Stimulated activated effector memory CD8-positive, alpha-beta T cell treated with anti-CD3 and anti-CD28 coated beads, Interleukin-12 subunit alpha, Interleukin-12 subunit beta, amount 100 ng/mL, for 72 hours (primary cell): ENCODE measurements around the gene SYNJ1.
"Not testable (repeated sequence)": the region's sequence is repeated elsewhere in the genome, so short reads cannot be mapped to it uniquely, and the experiment has no call there.

Experiments used
- ATAC-seq: fragments of 150-1000 bp; cut with Tn5 transposase; 2 replicates; pipeline ENCODE4 v1.10.0; 2021
- DNase-seq, 2 donors: peaks; one replicate each; pipeline ENCODE4 v3.0.0; 2021 to 2022; ENCODE audit warnings: low spot score in 2 of 2
- H3K27ac Mint-ChIP-seq: one replicate; pipeline ENCODE4 v1.8.0; 2022; ENCODE audit warnings: mild to moderate bottlenecking, mixed read lengths
- H3K36me3 Mint-ChIP-seq: one replicate; pipeline ENCODE4 v1.8.0; 2022; ENCODE audit warnings: mild to moderate bottlenecking, mixed read lengths
- H3K4me1 Mint-ChIP-seq: one replicate; pipeline ENCODE4 v1.8.0; 2022; ENCODE audit warnings: mixed read lengths
- H3K4me3 Mint-ChIP-seq: one replicate; pipeline ENCODE4 v1.8.0; 2022; ENCODE audit warnings: mild to moderate bottlenecking, mixed read lengths
- H3K9me3 Mint-ChIP-seq: one replicate; pipeline ENCODE4 v1.8.0; 2022; ENCODE audit warnings: mixed read lengths

SYNJ1 gene

GRCh38 chr21:32682696-32683474 is 44.9 kb downstream of the SYNJ1 start:
- Mint-ChIP-seq H3K4me3 (no peak overlapping the region), H3K27ac (no peak overlapping the region), H3K9me3 (no peaks in the 10 kb centered on the region), H3K4me1 (no peaks in the 10 kb centered on the region), H3K36me3 (peaks cover 80% of the 10 kb centered on the region)
- DNase-seq (no peak), ATAC-seq (no peak)

- H3K36me3 Mint-ChIP-seq = peaks cover 83% of the 10 kb centered on the region
- H3K27ac Mint-ChIP-seq = no peak overlapping the region
- H3K4me1 Mint-ChIP-seq = no peaks in the 10 kb centered on the region
- DNase-seq (no peak), ATAC-seq (no peak)
- H3K4me3 Mint-ChIP-seq = no peak overlapping the region
- H3K9me3 Mint-ChIP-seq = no peaks in the 10 kb centered on the region
These were observed 53.1 kb downstream of the SYNJ1 start for GRCh38 chr21:32674731-32675130.

- Mint-ChIP-seq H3K4me3 (no peak overlapping the region), H3K27ac (no peak overlapping the region), H3K4me1 (no peaks in the 10 kb centered on the region), H3K36me3 (peaks cover 81% of the 10 kb centered on the region), H3K9me3 (no peaks in the 10 kb centered on the region)
- no peak for DNase-seq
- ATAC-seq = no peak
These were observed 53.8 kb downstream of the SYNJ1 start for GRCh38 chr21:32674038-32674437.

- no peaks in the 10 kb centered on the region for H3K9me3 Mint-ChIP-seq
- no peaks in the 10 kb centered on the region for H3K4me1 Mint-ChIP-seq
- no peak overlapping the region for H3K4me3 Mint-ChIP-seq
- no peak overlapping the region for H3K27ac Mint-ChIP-seq
- no peak for ATAC-seq
- no peak for DNase-seq
- H3K36me3 Mint-ChIP-seq = peaks cover 72% of the 10 kb centered on the region
These were observed 61.6 kb downstream of the SYNJ1 start for GRCh38 chr21:32666258-32666657.

- not testable (repeated sequence) for H3K4me1 Mint-ChIP-seq, ATAC-seq, H3K27ac Mint-ChIP-seq, H3K9me3 Mint-ChIP-seq, DNase-seq, H3K4me3 Mint-ChIP-seq
- peaks cover 60% of the 10 kb centered on the region for H3K36me3 Mint-ChIP-seq
These were observed 63.7 kb downstream of the SYNJ1 start for GRCh38 chr21:32664095-32664494.

GRCh38 chr21:32661981-32662380 is 65.8 kb downstream of the SYNJ1 start:
- H3K4me3 Mint-ChIP-seq, H3K27ac Mint-ChIP-seq, H3K4me1 Mint-ChIP-seq, H3K9me3 Mint-ChIP-seq, ATAC-seq, DNase-seq: not testable (repeated sequence)
- peaks cover 57% of the 10 kb centered on the region for H3K36me3 Mint-ChIP-seq

GRCh38 chr21:32661026-32661782 is 66.6 kb downstream of the SYNJ1 start:
- not testable (repeated sequence) for H3K4me3 Mint-ChIP-seq, ATAC-seq, H3K4me1 Mint-ChIP-seq, DNase-seq, H3K27ac Mint-ChIP-seq, H3K9me3 Mint-ChIP-seq
- H3K36me3 Mint-ChIP-seq = peaks cover 57% of the 10 kb centered on the region

- ATAC-seq (no peak), DNase-seq (no peak)
- Mint-ChIP-seq H3K4me1 (no peaks in the 10 kb centered on the region), H3K9me3 (no peaks in the 10 kb centered on the region), H3K27ac (no peak overlapping the region), H3K4me3 (no peak overlapping the region), H3K36me3 (peaks cover 41% of the 10 kb centered on the region)
These were observed 69.3 kb downstream of the SYNJ1 start for GRCh38 chr21:32658524-32658923.

GRCh38 chr21:32653326-32653901 is 74.4 kb downstream of the SYNJ1 start:
- ATAC-seq (peak; percentile 63), DNase-seq (no peak)
- Mint-ChIP-seq H3K4me3 (no peak overlapping the region), H3K36me3 (peaks cover 49% of the 10 kb centered on the region), H3K4me1 (no peaks in the 10 kb centered on the region), H3K9me3 (no peaks in the 10 kb centered on the region), H3K27ac (no peak overlapping the region)

GRCh38 chr21:32648165-32648564 is 79.6 kb downstream of the SYNJ1 start:
- Mint-ChIP-seq H3K36me3 (peaks cover 31% of the 10 kb centered on the region), H3K9me3 (no peaks in the 10 kb centered on the region), H3K4me3 (no peak overlapping the region), H3K27ac (no peak overlapping the region), H3K4me1 (no peaks in the 10 kb centered on the region)
- DNase-seq (no peak), ATAC-seq (no peak)

GRCh38 chr21:32645261-32646182 is 82.3 kb downstream of the SYNJ1 start:
- no peak for ATAC-seq

GRCh38 chr21:32641710-32642698 is 85.8 kb downstream of the SYNJ1 start:
- DNase-seq (no peak), ATAC-seq (no peak)
- no peak overlapping the region for H3K4me3 Mint-ChIP-seq
- H3K4me1 Mint-ChIP-seq = no peaks in the 10 kb centered on the region
- no peaks in the 10 kb centered on the region for H3K9me3 Mint-ChIP-seq
- H3K27ac Mint-ChIP-seq = peak overlapping the region; percentile 63
- peaks cover 74% of the 10 kb centered on the region for H3K36me3 Mint-ChIP-seq

More at GRCh38 chr21:32645261-32646182, 82.3 kb downstream of the SYNJ1 start:
- Mint-ChIP-seq H3K27ac (no peak overlapping the region), H3K36me3 (peaks cover 45% of the 10 kb centered on the region), H3K4me1 (no peaks in the 10 kb centered on the region), H3K9me3 (no peaks in the 10 kb centered on the region), H3K4me3 (no peak overlapping the region)
- DNase-seq = no peak

GRCh38 chr21:32626621-32627196 is 101.1 kb downstream of the SYNJ1 start:
- no peaks in the 10 kb centered on the region for H3K9me3 Mint-ChIP-seq
- DNase-seq = no peak
- no peak for ATAC-seq
- H3K27ac Mint-ChIP-seq = no peak overlapping the region
- H3K4me1 Mint-ChIP-seq = peaks cover 6% of the 10 kb centered on the region
- peaks cover 23% of the 10 kb centered on the region for H3K36me3 Mint-ChIP-seq
- H3K4me3 Mint-ChIP-seq = no peak overlapping the region

GRCh38 chr21:32618218-32618617 is 109.6 kb downstream of the SYNJ1 start:
- not testable (repeated sequence) for H3K36me3 Mint-ChIP-seq, H3K9me3 Mint-ChIP-seq, H3K27ac Mint-ChIP-seq, ATAC-seq, H3K4me3 Mint-ChIP-seq, DNase-seq, H3K4me1 Mint-ChIP-seq
